WI38 (cell line): Measurements from ENCODE around the gene MTREX.

Source experiments
- H3K4me3 ChIP-seq: 2 replicates; pipeline ENCODE4 v1.5.1; 2011; ENCODE audit warnings: low read depth, mild to moderate bottlenecking, control low read depth, low read length
- TF ChIP-seq, protein P1 (sequence below): IDR thresholded peaks from 2 replicates; pipeline ENCODE4 v1.5.1; 2012; ENCODE audit warnings: low read depth, mild to moderate bottlenecking, control low read depth, low read length

The MTREX gene

DNA sequence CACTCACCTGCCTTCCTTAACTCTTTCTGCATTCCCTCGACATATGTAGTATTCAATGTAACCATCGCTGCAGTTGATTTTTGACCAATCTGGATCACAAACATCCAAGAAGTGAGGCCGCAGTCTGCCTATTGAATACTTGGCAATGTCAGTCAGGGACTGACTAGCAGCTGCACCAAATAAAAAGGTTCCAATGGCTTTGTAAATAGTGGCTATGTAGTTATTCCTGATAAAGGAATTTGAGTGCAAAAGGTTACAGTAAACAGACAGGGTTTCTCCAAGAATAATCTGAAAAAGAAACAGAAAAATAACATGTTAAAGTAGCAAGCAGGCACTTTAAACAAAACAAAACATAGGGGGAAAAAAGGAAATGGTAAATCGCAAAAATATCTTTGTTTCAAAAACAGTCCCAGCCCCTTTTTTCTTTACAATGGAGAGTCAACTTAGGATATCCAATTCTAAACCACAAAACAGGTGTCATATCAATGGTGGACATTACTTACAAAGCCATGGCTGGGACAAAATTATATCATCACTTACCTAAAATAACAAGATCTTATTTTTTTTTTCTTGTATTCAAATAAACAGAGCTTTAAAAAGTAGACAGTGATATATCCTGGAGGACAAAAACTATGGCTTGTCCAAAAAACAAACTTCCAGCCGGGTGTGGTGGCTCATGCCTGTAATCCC is 160.2 kb downstream of the MTREX start:
- no peak overlapping the region for H3K4me3 ChIP-seq
- TF ChIP-seq, protein P1, sequence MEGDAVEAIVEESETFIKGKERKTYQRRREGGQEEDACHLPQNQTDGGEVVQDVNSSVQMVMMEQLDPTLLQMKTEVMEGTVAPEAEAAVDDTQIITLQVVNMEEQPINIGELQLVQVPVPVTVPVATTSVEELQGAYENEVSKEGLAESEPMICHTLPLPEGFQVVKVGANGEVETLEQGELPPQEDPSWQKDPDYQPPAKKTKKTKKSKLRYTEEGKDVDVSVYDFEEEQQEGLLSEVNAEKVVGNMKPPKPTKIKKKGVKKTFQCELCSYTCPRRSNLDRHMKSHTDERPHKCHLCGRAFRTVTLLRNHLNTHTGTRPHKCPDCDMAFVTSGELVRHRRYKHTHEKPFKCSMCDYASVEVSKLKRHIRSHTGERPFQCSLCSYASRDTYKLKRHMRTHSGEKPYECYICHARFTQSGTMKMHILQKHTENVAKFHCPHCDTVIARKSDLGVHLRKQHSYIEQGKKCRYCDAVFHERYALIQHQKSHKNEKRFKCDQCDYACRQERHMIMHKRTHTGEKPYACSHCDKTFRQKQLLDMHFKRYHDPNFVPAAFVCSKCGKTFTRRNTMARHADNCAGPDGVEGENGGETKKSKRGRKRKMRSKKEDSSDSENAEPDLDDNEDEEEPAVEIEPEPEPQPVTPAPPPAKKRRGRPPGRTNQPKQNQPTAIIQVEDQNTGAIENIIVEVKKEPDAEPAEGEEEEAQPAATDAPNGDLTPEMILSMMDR: no peak

DNA sequence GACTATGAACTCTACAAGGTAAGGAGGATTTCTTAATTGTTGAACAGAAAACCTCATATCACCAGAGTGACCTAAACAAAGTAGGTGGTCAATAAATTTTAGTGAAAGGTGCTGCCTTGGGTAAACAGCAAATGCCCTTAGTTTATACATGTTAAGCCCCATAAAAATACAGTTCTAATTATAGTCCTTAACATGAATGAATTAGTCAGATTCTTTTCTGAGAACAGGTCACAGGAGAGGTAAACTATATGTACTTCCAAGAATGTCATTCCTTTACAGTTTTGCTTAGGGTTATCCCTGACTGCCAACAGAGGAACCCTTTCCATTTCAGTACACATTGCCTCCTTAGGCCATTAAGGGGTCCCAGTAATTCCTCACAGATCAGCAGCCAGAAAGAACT is 162.1 kb downstream of the MTREX start:
- no peak overlapping the region for H3K4me3 ChIP-seq
- TF ChIP-seq, protein P1: no peak

DNA sequence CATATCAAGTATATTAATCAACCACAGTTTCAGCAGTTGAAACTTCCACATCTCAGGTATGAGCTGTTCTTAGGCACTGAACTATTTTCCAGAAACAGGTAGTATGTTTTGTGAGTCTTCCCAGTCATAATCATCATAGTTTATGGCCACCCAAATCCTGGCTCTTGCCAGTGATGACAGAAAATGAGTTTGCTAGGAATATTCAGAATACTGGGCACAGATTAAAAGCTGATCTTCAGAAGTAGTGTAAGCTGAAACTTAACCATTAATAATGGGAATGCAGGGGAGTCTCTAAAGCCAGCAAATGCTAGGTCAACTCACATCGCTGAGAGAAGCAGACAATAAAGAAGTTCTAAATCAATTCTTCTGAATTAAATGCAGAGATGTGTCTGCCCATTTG is 162.5 kb downstream of the MTREX start:
- no peak overlapping the region for H3K4me3 ChIP-seq
- TF ChIP-seq, protein P1: no peak

DNA sequence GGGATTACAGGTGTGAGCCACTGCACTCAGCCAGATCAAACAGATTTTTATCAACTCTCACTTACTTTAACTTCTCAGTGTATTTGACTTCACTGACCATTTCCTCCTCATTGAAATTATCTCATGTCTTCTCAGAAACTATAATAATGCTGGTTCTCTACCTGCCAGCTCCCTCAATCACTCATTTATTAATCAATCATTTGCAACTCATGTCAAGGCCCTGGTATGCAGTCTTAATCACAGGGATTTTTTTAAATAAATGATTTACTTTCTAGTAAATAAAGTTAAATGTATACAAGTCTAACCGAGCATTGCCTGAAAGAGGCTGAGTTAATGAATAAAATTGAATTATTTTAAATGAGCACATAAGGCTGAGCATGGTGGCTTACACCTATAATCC is 163.7 kb downstream of the MTREX start:
- H3K4me3 ChIP-seq: no peak overlapping the region
- TF ChIP-seq, protein P1: no peak

DNA sequence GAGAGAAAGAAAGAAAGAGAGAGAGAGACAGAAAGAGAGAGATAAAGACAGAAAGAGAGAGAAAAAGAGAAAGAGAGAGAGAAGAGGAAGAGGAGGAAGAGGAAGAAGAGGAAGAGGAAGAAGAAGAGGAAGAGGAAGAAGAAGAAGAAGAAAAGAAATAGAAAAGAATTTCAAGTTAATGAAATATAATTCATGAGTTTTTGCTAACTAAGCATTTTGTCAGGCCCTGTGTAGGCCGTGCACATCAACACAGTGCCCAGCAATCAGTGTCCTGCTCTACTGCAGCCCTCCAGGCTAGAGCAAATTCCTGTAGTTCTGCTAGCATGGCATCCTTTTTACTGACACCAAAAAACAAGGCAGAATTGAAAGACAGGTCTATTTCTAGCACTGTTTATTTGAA is 164.9 kb downstream of the MTREX start:
- TF ChIP-seq, protein P1: no peak
- H3K4me3 ChIP-seq: no peak overlapping the region
